HCT116 (cell line): ENCODE results near the gene GPD2. TPM values are rescaled to one million over a fixed set of nuclear protein-coding genes. Genes with fewer than 3 reads are reported as not detected.

ENCODE experiments used
- ATAC-seq: fragments of 200-7000 bp; cut with Tn5 transposase; 2 replicates; pipeline ENCODE4 v1.9.1; 2020; ENCODE audit warnings: mild to moderate bottlenecking, moderate library complexity
- BruUV-seq: library from RNA; stranded (reverse); fragments of 400-500 nt; replicated peaks from 2 replicates; lab custom pipeline; 2021; lab: Mats Ljungman, UMichigan
- CTCF ChIA-PET: fragments of 300-600 bp; sonication (Branson Sonifier 250); formaldehyde crosslinking; loops from one replicate; lab custom pipeline; 2021; ENCODE audit warnings: antibody characterized with exemption; lab: Charles Lee
- POLR2A ChIA-PET: fragments of 300-600, 350-600 bp; sonication (Branson Sonifier 250); formaldehyde crosslinking; loops from one replicate; lab custom pipeline; 2021; ENCODE audit warnings: antibody characterized with exemption; lab: Charles Lee
- RAD21 ChIA-PET, 2 experiments: fragments of 300-600 bp; sonication (Branson Sonifier 250); formaldehyde crosslinking; loops; one replicate each; lab custom pipeline; 2023; ENCODE audit warnings: low total read pairs in 2 of 2; ENCODE audit not compliant: uncharacterized antibody in 2 of 2, unreplicated experiment in 2 of 2, low non-redundant PET in 1 of 2; lab: Charles Lee
- DNase-seq: peaks from one replicate; pipeline ENCODE4 v3.0.0-alpha.2; 2010; ENCODE audit warnings: low read depth, low spot score
- H2AFZ ChIP-seq: fragments of 200-600 bp; shearing (Covaris generic), sonication (generic); 2 replicates; pipeline ENCODE4 v1.6.1; 2017; ENCODE audit warnings: low read depth, mixed run types, mixed read lengths, antibody characterized with exemption, low read length; ENCODE audit not compliant: poor library complexity, severe bottlenecking
- H3K27ac ChIP-seq: 2 replicates; pipeline ENCODE4 v1.5.1; 2012; ENCODE audit warnings: low read depth, low read length
- H3K27me3 ChIP-seq: fragments of 200-600 bp; sonication (generic); 2 replicates; pipeline ENCODE4 v1.6.1; 2016; ENCODE audit warnings: mixed run types, low read length, mixed read lengths; ENCODE audit not compliant: insufficient read depth
- H3K36me3 ChIP-seq, 2 experiments: fragments of 200-500 bp in 1 of 2; fragments of 200-600 bp in 1 of 2; sonication (Bioruptor generic) in 1 of 2; sonication (generic) in 1 of 2; 2 replicates each; pipeline versions ENCODE4 v1.5.1 to v1.6.1; 2014 to 2016; ENCODE audit warnings: low read length in 2 of 2, inconsistent platforms in 1 of 2, mixed read lengths in 1 of 2, mixed run types in 1 of 2; ENCODE audit not compliant: insufficient read depth in 2 of 2, control insufficient read depth in 1 of 2
- H3K4me1 ChIP-seq, 2 experiments: fragments of 200-600 bp in 1 of 2; sonication (generic) in 1 of 2; 2 replicates each; pipeline versions ENCODE4 v1.5.1 to v1.6.1; 2012 to 2017; ENCODE audit warnings: low read length in 2 of 2, inconsistent platforms in 1 of 2, mild to moderate bottlenecking in 1 of 2, mixed read lengths in 1 of 2, mixed run types in 1 of 2, moderate library complexity in 1 of 2; ENCODE audit not compliant: insufficient read depth in 2 of 2, control insufficient read depth in 1 of 2
- H3K4me2 ChIP-seq: fragments of 200-600 bp; sonication (generic); 2 replicates; pipeline ENCODE4 v1.6.1; 2017; ENCODE audit warnings: mixed run types, low read length, mixed read lengths
- H3K4me3 ChIP-seq, 2 experiments: fragments of 200-600 bp in 1 of 2; sonication (generic) in 1 of 2; replicated peaks in 1 of 2; 2 replicates each; pipeline ENCODE4 v1.5.1; 2011 to 2016; ENCODE audit warnings: low read length in 2 of 2, control low read depth in 1 of 2, low read depth in 1 of 2, mild to moderate bottlenecking in 1 of 2, mixed read lengths in 1 of 2, mixed run types in 1 of 2
- H3K79me2 ChIP-seq: fragments of 200-600 bp; sonication (generic); 2 replicates; pipeline ENCODE4 v1.6.1; 2017; ENCODE audit warnings: mild to moderate bottlenecking, mixed run types, low read length, moderate library complexity, mixed read lengths; ENCODE audit not compliant: insufficient read depth
- H3K9ac ChIP-seq: fragments of 200-600 bp; sonication (generic); 2 replicates; pipeline ENCODE4 v1.6.1; 2016; ENCODE audit warnings: low read length, mixed read lengths
- H3K9me2 ChIP-seq: fragments of 200-600 bp; sonication (generic), shearing (Covaris generic); 2 replicates; pipeline ENCODE4 v1.6.1; 2017; ENCODE audit warnings: mixed run types, mild to moderate bottlenecking, moderate library complexity; ENCODE audit not compliant: insufficient read depth
- H3K9me3 ChIP-seq, 2 experiments: fragments of 200-500 bp in 1 of 2; fragments of 200-600 bp in 1 of 2; sonication (Bioruptor generic) in 1 of 2; sonication (generic) in 1 of 2; 2 replicates each; pipeline ENCODE4 v1.6.1; 2014 to 2017; ENCODE audit warnings: low read length in 2 of 2, mixed read lengths in 2 of 2, inconsistent platforms in 1 of 2, low read depth in 1 of 2, mild to moderate bottlenecking in 1 of 2, mixed run types in 1 of 2, moderate library complexity in 1 of 2; ENCODE audit not compliant: control insufficient read depth in 1 of 2, insufficient read depth in 1 of 2
- H4K20me1 ChIP-seq: fragments of 200-600 bp; sonication (generic), shearing (Covaris generic); 2 replicates; pipeline ENCODE4 v1.6.1; 2017; ENCODE audit warnings: mixed run types, mild to moderate bottlenecking, moderate library complexity; ENCODE audit not compliant: insufficient read depth
- ATF3 ChIP-seq: IDR thresholded peaks from 2 replicates; pipeline ENCODE4 v1.6.1; 2012
- CBX3 ChIP-seq: IDR thresholded peaks from 2 replicates; pipeline ENCODE4 v1.6.1; 2012; ENCODE audit warnings: low read depth
- CEBPB ChIP-seq: IDR thresholded peaks from 2 replicates; pipeline ENCODE4 v1.6.1; 2012; ENCODE audit warnings: low read depth
- EZH2 ChIP-seq: fragments of 200-600 bp; sonication (generic); IDR thresholded peaks from 2 replicates; pipeline ENCODE4 v1.6.1; 2017; ENCODE audit warnings: antibody characterized with exemption, mixed run types
- EZH2phosphoT487 ChIP-seq: fragments of 200-600 bp; IDR thresholded peaks from 2 replicates; pipeline ENCODE4 v1.6.1; 2018; ENCODE audit warnings: antibody characterized with exemption, borderline replicate concordance
- FOSL1 ChIP-seq: IDR thresholded peaks from 2 replicates; pipeline ENCODE4 v1.6.1; 2012; ENCODE audit warnings: low read depth
- JUND ChIP-seq: IDR thresholded peaks from 2 replicates; pipeline ENCODE4 v1.6.1; 2012
- POLR2AphosphoS5 ChIP-seq: IDR thresholded peaks from 2 replicates; pipeline ENCODE4 v1.6.1; 2011; ENCODE audit warnings: mild to moderate bottlenecking, low read depth, low read length, moderate library complexity
- SIN3A ChIP-seq: IDR thresholded peaks from 2 replicates; pipeline ENCODE4 v1.6.1; 2012; ENCODE audit warnings: low read depth
- SP1 ChIP-seq: IDR thresholded peaks from 2 replicates; pipeline ENCODE4 v1.6.1; 2012; ENCODE audit warnings: low read depth
- SRF ChIP-seq: IDR thresholded peaks from 2 replicates; pipeline ENCODE4 v1.6.1; 2012; ENCODE audit warnings: low read depth
- TCF7L2 ChIP-seq: IDR thresholded peaks from 2 replicates; pipeline ENCODE4 v1.7.0; 2011; ENCODE audit warnings: borderline replicate concordance, inconsistent platforms; ENCODE audit not compliant: insufficient read depth, insufficient read length; ENCODE audit errors: extremely low read depth
- YY1 ChIP-seq: IDR thresholded peaks from 2 replicates; pipeline ENCODE4 v1.6.1; 2011; ENCODE audit warnings: low read length, low read depth, moderate library complexity, mild to moderate bottlenecking; ENCODE audit not compliant: insufficient replicate concordance; ENCODE audit errors: extremely low read depth
- ZNF274 ChIP-seq: fragments of 200-500 bp; sonication (Bioruptor generic); IDR thresholded peaks from 2 replicates; pipeline ENCODE4 v1.6.1; 2014; ENCODE audit warnings: mild to moderate bottlenecking, low read depth, low read length, inconsistent platforms
- intact Hi-C: fragments of 100-400 bp; cut with micrococcal nuclease; formaldehyde crosslinking; loops from 2 replicates; pipeline ENCODE4 v1.10.0; 2022
- total RNA-seq: library from RNA; stranded (reverse); gene quantifications from one replicate; pipeline ENCODE4 v1.2.1, GENCODE V29; 2021; ENCODE audit not compliant: unreplicated experiment
- TF ChIP-seq, protein P1 (sequence below): IDR thresholded peaks from 2 replicates; pipeline ENCODE4 v1.6.1; 2012; ENCODE audit warnings: low read depth
- TF ChIP-seq, protein P2 (sequence below): IDR thresholded peaks from 2 replicates; pipeline ENCODE4 v1.6.1; 2012
- TF ChIP-seq, protein P3 (sequence below), 3 experiments: fragments of 200-600 bp in 1 of 3; sonication (generic) in 1 of 3; IDR thresholded peaks in 2 of 3; conservative IDR thresholded peaks in 1 of 3; 2 replicates each; pipeline ENCODE4 v1.5.1; 2012 to 2017; ENCODE audit warnings: low read depth in 2 of 3, low read length in 2 of 3, antibody characterized with exemption in 1 of 3, borderline replicate concordance in 1 of 3, control low read depth in 1 of 3, mild to moderate bottlenecking in 1 of 3, mixed read lengths in 1 of 3, mixed run types in 1 of 3, moderate library complexity in 1 of 3; ENCODE audit not compliant: insufficient read depth in 1 of 3

The GPD2 gene
- total RNA-seq, 1 experiment from 2014 or later = 80.7 TPM

- Histone ChIP-seq H3K9me3 (no peaks in the 10 kb centered on the region), H3K27me3 (no peaks in the 10 kb centered on the region), H3K4me2 (no peak overlapping the region), H3K79me2 (no peaks in the 10 kb centered on the region), H3K4me3 (no peak overlapping the region), H4K20me1 (no peaks in the 10 kb centered on the region), H2AFZ (no peak overlapping the region), H3K27ac (no peak overlapping the region), H3K9me2 (no peaks in the 10 kb centered on the region), H3K4me1 (no peaks in the 10 kb centered on the region), H3K36me3 (no peaks in the 10 kb centered on the region), H3K9ac (no peak overlapping the region)
- TF ChIP-seq YY1 = no peak
- no peak for TF ChIP-seq JUND
- TF ChIP-seq, protein P1, sequence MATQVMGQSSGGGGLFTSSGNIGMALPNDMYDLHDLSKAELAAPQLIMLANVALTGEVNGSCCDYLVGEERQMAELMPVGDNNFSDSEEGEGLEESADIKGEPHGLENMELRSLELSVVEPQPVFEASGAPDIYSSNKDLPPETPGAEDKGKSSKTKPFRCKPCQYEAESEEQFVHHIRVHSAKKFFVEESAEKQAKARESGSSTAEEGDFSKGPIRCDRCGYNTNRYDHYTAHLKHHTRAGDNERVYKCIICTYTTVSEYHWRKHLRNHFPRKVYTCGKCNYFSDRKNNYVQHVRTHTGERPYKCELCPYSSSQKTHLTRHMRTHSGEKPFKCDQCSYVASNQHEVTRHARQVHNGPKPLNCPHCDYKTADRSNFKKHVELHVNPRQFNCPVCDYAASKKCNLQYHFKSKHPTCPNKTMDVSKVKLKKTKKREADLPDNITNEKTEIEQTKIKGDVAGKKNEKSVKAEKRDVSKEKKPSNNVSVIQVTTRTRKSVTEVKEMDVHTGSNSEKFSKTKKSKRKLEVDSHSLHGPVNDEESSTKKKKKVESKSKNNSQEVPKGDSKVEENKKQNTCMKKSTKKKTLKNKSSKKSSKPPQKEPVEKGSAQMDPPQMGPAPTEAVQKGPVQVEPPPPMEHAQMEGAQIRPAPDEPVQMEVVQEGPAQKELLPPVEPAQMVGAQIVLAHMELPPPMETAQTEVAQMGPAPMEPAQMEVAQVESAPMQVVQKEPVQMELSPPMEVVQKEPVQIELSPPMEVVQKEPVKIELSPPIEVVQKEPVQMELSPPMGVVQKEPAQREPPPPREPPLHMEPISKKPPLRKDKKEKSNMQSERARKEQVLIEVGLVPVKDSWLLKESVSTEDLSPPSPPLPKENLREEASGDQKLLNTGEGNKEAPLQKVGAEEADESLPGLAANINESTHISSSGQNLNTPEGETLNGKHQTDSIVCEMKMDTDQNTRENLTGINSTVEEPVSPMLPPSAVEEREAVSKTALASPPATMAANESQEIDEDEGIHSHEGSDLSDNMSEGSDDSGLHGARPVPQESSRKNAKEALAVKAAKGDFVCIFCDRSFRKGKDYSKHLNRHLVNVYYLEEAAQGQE = no peak
- TF ChIP-seq SP1 = no peak
- TF ChIP-seq, protein P2, sequence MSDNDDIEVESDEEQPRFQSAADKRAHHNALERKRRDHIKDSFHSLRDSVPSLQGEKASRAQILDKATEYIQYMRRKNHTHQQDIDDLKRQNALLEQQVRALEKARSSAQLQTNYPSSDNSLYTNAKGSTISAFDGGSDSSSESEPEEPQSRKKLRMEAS = no peak
- no peak for TF ChIP-seq ATF3
- no peak for TF ChIP-seq CEBPB
- TF ChIP-seq, protein P3, sequence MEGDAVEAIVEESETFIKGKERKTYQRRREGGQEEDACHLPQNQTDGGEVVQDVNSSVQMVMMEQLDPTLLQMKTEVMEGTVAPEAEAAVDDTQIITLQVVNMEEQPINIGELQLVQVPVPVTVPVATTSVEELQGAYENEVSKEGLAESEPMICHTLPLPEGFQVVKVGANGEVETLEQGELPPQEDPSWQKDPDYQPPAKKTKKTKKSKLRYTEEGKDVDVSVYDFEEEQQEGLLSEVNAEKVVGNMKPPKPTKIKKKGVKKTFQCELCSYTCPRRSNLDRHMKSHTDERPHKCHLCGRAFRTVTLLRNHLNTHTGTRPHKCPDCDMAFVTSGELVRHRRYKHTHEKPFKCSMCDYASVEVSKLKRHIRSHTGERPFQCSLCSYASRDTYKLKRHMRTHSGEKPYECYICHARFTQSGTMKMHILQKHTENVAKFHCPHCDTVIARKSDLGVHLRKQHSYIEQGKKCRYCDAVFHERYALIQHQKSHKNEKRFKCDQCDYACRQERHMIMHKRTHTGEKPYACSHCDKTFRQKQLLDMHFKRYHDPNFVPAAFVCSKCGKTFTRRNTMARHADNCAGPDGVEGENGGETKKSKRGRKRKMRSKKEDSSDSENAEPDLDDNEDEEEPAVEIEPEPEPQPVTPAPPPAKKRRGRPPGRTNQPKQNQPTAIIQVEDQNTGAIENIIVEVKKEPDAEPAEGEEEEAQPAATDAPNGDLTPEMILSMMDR (IDR thresholded peaks at IDR 0.05 in 2 of 3, conservative IDR thresholded peaks at IDR 0.05 in 1 of 3; ENCODE audit: borderline replicate concordance in 1 of 3, insufficient read depth in 1 of 3, low read depth in 2 of 3, low read length in 2 of 3) = no peak
- TF ChIP-seq FOSL1 = no peak
- no peak for TF ChIP-seq TCF7L2
- no peak for TF ChIP-seq SRF
- TF ChIP-seq ZNF274 = no peak
- no peak for TF ChIP-seq EZH2phosphoT487
- TF ChIP-seq SIN3A = no peak
- TF ChIP-seq EZH2 = no peak
- no peak for TF ChIP-seq CBX3
- TF ChIP-seq POLR2AphosphoS5 = no peak
- ChIA-PET POLR2A (no interaction called here), CTCF (no interaction called here), RAD21 (no interaction called here)
- no TSS peak for BruUV-seq
- no peak for ATAC-seq
- intact Hi-C loops = no loop called here
- DNase-seq = no peak
Observed at GRCh38 chr2:156532989-156533388, 96.8 kb downstream of the GPD2 start.
